GM19238 (cell line): ENCODE data around the gene TATDN2.

Source experiments
- DNase-seq: peaks from one replicate; pipeline ENCODE4 v3.0.0; 2011; ENCODE audit warnings: low spot score; ENCODE audit not compliant: insufficient read length

Gene TATDN2

DNA sequence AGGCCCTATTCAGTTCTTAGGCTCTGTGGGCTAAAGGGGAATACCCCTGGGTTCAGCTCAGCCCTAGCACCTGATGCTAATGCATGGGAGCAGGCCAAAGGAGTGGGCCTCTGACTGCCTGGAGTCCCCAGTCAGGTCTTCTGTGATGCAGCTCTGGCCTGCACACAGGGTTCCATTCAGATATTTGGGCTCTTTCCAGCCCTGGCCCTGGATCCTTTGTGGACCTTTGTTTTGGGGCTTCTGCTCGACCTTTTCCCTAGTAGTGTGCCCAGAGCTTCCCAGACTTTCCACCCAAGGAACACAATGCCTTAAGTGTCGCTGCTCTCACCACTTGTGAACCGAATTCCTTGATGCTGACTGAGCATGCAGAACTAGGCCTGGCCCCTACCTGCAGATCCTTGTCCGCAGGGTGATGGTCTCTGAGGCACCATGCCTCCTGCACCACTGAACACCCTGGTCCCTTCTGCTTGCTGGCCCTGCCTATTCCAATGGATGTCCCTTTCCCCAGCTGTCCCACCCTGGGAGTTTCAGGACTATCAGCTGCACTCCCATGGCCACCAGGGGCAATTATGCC is 67.6 kb downstream of the TATDN2 start:
- DNase-seq = no peak

DNA sequence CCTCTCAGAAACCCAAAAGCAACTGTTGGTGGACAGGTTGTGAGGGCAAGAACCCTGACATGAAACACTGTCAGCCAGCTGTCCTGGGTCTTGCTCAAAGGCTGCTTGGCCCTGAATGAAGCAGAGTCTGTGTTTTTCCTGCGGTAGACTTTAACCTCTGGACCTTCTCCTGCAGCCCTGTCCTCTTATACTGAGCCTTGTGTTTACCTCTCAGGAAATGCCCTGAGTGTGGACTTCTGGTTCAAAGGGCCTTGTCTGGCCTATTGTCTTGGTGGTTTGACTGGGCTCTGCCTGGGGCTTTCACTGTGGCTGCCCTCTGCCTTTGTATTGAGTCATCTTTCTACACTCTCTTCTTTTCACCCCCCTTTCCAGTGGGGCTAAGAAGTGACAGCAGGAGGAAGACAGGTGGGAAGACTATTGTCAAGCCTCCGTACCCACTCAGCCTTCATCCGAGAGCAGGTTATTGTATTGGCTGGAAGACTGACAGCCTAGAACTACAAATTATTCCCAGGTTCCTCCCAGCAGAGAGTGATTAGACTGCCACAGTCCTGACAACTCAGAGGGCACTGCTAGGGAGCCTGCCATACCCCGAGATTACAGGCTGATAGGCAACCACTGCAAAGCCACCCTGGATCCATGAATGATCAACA is 69.2 kb downstream of the TATDN2 start:
- no peak for DNase-seq

DNA sequence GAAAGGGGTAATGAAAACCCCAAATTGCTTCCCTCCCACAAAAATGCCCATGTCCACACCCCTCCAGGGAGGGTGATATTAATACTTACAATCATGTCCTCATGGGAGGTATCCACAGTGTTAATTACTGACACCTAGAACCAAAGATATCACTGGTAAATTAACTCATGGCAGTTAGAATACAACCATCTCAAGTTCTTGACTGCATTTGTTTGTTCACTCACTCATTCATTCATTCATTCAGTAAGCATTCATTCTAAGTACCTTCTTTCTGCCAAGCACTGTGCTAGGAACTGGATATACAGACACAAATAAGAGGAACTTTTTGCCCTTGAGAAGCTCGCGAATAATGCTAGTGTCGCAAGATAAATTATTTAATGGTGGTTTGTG is 69.7 kb downstream of the TATDN2 start:
- DNase-seq = no peak

DNA sequence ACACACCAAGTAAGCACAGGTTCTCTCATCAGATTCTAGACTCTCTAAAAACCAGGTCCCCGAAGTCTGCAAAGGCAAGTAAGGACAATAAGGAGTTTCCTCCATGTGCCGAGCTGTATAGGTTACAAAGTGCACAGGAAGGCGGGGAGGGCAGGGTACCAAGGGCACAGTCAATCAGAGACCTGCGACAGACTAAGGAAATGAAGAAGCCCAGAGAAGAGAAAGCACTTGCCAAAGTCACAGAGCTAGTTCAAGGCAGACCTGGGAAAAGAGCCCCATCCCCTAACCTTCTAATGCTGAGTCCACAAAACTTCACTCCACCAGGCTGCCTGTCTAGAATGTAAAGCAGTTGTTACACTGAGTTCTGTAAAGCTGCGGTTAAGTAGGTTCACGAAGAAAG is 71.0 kb downstream of the TATDN2 start:
- DNase-seq = no peak

DNA sequence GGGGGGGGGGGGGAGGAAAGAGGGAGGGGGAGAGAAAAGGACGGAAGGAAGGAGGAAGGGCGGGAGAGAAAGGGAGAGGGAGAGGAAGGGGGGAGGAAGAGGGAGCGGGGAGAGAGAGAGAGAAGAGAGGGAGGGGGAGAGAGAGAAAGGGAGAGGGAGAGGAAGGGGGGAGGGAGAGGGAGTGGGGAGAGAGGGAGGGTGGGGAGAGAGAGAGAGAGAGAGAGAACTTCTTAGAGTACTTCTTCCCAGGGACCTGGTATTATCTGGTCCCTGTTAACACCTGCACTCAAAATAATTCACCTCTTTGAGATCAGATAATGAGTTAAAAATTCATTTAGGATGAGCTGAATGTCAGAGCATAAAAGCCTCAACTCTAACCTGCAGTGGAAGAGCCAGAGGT is 71.5 kb downstream of the TATDN2 start:
- DNase-seq = no peak

DNA sequence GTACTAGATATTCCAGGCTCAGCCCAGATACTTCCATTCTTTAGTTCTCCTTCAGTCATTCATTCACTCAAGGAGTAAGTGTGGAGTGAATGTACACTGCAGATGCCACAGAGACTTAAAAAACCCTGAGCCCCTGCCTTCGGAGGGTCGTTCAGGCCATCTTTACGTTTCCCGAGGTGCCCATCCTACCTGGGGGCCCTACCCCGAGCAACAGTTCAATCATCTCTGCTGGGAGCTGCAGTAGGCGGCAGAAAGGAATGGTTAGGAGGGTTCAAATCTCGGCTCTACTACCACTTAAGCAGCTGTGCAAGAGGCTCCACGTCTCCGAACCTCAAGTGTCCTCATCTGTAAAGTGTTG is 72.0 kb downstream of the TATDN2 start:
- no peak for DNase-seq

DNA sequence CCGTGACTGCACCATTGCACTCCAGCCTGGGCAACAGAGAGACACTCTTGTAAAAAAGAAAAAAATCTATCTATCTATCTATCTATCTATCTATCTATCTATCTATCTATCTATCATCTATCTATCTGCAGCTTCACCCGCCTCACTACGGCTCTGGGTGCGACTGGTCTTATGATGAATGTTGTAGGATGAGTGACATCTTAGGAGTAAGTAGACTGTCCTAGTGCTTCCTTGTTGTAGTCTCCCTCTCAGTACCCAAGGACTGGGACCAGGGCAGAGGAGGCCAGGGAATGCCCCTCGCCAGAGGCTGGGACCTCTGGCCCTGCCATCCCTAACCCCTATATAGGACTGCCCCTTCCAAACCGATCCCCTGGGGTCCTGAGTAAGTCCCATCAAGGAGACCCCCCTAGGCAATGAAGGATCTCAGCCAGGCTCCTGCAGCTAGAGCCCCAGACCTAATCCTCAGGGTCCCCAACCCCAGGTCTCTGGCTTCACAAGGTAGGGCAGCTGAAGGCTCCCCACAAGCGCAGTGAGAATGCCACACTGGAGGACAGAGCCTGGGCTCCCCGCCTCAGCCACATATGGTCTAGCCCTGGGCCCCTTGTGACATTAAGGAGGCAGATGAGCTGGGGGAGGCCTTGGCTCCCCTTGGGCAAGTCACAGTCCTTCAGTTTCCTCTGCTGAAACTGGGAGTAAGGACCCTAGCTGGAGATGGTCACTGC is 73.5 kb downstream of the TATDN2 start:
- no peak for DNase-seq

DNA sequence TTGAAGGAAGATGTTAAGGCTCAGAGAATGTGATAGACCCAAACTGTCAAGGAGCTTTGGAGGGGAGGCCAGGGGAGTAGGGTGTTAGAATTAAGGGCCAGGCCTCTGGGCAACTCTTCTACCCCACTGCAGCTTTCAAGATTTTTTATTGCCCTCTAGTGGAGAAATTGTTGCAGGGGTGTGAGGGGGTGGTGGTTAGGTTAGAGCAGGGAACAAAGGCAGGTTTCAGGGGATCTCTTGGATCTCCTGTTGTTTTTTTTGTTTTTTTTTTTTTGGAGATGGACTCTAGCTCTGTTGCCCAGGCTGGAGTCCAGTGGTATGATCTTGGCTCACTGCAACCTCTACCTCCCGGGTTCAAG is 74.1 kb downstream of the TATDN2 start:
- no peak for DNase-seq

DNA sequence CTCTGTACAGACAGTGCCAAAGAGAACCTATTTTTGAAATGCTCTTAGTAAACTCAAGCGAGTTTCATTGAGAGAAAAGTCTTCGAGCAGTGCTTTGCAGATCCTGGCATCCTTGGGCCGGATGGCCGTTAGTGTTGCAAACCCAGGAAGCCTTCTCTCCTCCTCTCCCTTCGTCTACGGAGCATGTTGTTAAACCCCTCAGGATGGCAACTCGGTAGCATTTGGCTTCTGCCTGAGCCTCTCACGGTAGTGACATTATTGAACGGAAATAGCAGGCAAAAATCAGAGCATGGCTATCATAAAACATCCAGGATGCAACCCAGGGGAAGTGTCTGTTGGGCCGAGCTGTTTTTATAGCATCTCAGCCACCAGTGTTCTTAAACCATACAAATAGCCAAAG is 79.3 kb downstream of the TATDN2 start:
- no peak for DNase-seq

DNA sequence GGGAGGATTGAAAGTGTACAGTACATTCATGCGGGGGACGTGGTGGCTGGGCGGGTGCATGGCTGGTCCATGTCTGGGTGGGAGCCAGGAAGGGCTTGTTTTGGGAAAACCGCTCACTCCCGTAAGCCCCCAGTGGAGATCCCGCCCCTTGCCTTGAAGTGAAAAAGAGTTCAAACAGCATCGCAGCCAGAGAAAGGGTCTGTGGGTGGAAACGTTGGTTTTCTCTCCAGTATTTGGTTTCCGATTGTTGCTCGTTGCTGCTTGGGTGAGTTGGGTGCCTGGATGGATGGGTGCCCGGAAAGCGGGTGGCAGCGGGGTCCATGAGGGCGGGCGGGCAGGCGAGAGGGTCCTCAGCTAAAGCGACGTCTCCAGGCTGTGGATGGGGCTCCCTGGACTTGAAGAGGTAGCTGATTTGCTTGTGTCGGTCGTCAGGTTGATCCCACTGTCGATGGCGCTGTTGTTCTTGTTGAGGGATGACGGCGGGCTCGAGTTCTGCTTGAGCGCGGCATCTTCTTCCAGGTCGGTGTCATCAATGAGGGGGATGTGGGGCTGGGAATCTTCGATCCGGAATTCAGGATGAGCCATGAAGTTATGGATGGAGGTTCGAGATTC is 80.3 kb downstream of the TATDN2 start:
- DNase-seq = no peak

DNA sequence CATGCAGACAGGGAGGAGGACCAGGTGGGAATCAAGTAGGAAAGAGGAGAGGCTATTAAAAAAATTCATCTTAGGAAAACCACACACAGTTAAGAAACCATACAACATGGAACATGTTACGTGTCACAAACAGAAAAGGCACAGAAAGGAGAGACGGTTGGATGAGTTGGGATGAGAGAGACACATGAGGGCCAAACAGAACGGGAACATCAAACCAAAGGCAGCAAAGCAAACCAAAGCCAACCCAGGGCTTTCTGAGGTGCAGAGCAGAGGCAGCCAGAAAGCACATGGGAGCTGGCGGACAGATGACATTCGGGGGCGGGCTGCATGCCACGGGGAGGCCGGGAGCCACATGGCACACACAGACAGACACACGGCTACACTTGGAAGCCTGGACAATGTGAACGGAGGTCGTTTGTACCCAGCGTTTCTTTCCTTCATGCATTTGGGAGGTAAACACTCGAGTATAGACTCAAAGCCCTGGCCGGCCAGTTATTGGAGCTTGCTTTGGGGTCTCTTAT is 81.3 kb downstream of the TATDN2 start:
- no peak for DNase-seq

DNA sequence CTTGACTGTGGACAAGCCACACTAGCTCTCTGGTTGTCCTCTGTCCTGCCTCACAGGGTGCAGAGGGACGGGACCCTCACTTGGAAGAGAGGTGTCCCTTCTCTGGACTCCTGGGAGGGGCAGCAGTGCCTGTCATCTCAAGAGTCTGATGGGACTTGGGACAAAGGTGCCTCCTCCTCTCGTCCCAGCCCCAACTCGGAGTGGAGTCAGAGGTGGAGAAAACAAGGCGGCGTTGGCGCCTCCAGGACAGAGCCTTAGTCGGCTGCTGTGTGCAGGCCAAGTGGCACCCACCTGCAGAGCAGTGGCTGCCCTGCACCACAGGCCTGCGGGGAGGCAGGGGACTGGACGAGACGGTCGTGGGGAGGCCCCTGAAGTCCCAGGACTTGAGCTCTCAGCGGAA is 82.1 kb downstream of the TATDN2 start:
- DNase-seq = no peak
